Measurements from ENCODE around the gene NLGN1. TPM values are rescaled to one million over a fixed set of nuclear protein-coding genes. Genes with fewer than 3 reads are reported as not detected.

Gene NLGN1
- total RNA-seq, 1 donor from 2014 or later = 20.4 TPM

DNA sequence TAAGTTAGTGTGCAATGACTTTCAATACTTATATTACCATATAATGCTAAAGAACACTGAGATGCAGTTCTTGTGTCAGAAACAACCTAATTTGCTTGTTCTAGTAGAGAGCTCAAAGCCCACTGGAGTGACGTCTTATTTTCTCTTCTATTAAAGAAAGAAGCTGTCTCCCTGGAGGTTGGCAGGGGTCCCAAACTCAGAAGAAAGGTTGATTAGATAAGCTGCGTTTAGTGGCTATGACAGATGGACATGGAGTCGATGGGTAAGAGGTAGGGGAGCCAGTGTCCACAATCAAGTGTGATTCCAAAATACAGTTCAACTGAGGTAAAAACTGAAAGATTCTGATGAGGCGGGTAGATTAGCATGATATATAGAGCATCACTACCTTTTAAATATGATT lies 363.6 kb downstream of the NLGN1 start:
- no peak for DNase-seq (ENCODE audit: low read depth)

DNA sequence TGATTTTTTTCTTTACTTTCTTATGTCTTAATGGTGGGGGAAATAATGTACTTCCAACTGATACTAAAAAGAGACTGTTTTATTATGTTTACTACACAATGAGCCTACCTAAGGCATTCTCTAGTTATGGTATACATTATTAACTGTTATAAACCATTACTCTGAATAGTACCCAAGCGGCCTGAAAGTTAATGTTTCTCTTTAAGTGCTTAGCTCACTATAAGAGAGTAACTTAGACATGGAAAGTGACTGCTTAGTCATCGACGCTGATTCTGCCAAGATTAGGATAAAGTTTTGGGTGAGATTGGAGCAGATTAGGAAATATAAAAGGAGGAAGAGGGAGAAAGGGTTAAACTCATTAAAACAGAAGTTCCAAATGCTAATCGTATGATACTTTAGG lies 365.0 kb downstream of the NLGN1 start:
- DNase-seq (ENCODE audit: low read depth) = peak; percentile 31

DNA sequence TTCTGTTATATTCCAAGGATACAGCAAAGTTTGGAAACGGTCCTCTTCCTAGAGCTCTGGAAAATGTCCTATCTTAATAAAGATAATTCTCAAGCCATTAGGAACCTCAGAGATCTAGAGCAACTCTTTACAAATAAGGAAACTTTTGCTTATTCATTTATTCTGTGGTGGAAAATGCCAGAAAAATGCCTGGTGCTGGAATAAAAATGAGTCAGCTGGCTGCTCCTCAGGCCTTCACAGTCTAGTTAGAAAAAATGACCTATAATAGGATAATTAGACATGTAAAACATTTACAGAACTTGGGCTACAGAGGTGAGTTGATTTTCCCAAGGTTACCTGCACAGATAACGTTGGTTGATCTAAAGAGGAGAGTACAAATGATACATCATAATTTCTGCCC lies 372.5 kb downstream of the NLGN1 start:
- peak; percentile 51 for DNase-seq (ENCODE audit: low read depth)

DNA sequence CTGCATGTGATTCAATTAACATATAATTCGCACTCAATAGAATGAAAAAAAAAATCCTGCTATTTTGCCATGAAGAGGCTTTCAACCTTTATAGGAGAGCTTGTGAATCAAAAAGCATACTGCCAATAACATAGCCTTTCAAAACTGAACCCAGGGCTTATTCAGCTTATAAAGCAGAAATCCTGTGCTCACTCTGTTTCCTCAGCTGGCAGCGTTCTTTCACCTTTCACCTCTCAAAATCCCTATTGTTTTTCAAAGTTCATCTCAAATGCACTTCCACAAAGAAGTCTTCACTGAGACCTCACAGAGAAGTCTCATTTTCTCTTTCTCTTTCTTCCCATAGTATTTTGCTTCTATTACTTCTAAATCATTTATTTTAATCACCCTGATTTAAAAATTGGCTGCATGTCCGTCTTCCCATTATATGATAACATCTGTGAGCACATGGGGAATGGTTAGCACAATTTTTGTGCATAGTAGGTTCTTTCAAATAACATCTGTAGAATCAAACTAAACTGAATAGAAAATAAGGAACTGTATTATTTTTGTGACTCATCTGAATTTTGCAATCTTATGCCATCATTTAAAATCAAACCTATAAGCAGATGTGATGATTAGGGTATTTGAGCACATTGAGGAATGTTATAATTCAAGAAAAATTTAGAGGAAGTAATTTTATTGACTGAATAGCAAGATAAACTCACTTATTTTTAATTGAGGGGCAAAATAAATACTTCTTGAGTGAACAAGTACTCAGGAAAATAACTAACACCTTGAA lies 373.4 kb downstream of the NLGN1 start:
- no peak for DNase-seq (ENCODE audit: low read depth)

DNA sequence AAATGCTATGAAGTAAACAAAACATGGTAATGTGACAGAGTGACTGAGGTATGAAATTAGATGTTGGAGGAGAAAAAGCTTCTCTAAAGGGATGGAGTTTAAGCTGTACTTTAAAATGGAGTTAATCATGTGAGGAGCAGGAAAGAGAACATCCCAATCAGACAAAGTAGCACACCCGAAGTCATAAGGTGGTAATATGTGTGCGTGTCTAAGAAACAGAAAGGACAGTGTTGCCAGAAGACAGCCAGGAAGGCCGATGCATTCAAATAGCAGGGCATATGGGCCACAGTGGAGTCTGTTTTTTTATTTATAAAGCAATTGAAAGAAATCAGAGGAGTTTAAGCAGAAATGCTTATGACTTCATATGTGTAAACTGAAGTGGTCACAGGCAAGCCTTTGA lies 376.3 kb downstream of the NLGN1 start:
- DNase-seq (ENCODE audit: low read depth) = no peak

DNA sequence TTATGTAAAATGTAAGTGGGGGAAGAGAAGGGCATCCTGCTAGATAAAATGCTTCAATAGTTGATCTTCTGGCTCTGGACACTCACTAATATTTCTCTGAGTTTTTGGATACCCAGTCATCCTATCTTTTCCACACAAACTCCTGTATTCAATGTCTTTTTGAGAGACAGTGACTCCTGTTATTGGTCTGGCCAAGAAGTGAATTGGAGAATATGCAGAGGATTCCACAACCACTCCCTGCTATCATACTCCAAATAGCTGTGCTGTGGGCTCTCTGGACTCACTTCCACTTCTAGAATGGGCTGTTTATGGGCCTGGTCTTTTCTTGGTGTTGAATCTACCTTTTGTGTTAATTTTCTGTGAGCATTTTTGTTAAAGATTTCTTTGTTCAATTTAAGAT lies 376.8 kb downstream of the NLGN1 start:
- DNase-seq (ENCODE audit: low read depth) = no peak

DNA sequence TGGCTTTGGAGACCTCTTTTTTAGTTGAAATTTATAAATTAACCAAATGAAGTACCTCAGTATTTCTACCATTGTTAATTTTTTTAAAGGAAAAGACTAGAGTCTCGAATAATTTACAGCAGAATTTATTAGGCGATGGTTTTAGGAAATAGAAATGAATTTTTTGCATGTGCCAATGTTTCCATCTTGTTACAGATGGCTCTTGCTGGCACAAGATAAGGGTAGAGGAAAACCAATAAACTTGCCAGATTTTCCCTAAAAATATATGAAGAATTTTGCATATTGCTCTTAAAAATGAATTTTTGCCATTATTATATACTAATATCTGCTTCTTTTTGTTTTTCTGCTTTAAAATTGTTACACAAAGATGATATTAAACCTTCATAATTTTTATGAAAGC lies 380.7 kb downstream of the NLGN1 start:
- DNase-seq (ENCODE audit: low read depth) = no peak

DNA sequence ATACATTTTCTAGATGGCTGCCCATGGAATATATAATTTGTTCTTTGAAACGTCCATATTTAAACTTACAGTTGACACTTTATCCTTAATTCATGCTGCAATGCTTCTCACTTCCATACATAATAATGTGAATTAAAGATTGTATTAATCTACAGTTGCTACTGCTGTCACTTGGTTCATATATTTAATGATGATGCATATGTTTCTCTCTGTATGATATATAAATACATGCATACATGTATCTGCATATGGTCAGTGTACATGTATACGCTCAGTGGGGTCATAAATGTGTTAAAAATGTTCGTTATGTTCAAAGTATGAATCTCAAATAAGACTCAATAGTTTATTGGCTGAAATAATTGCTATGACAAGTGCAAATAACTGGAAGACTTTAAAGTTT lies 382.5 kb downstream of the NLGN1 start:
- DNase-seq (ENCODE audit: low read depth) = no peak

DNA sequence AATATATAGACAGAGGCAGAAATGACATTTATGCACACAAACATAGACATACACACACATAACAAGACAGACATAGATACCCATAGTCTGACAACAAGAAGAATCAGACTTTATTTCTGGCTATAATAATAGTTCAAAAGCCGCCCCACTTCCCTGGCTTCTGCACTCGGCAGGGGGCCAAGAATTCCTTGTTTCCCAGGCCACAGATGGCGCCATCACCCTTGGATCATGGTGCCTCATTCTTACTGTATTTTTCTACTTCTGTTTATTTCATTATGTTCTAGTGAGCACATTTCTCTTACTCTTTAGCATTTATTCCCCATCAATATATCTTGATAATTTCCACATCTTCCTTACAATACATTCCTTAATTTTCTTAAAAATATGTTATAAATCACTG lies 387.5 kb downstream of the NLGN1 start:
- no peak for DNase-seq (ENCODE audit: low read depth)

DNA sequence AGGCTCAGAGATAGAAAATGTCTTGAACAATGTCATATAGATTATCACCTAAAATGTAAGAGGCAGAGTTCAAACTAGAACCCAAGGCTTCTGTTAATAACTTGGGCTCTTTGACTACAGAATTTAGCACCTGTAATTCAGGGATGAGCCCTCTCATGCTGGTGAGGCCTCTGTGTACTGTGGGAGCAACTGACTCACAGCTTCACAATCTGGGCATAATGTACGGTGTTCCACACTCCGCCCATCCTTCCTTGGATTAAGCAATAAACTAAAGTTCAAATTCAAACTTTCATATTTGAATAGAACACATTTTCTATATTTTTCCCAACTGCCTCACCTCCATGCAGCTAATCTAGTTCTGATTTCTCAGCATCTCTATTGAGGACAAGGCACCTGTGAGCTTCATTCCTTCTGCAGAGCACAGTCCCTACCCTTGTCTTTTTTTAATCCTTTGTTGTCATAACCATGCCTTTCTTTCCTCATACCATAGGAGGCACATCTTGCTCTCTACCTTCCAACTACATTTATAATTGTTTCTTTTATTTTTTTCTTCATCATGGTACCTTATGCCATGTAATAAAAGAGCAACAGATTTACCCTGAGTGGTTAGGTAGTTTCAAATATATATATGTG lies 392.1 kb downstream of the NLGN1 start:
- DNase-seq (ENCODE audit: low read depth) = peak; percentile 27

DNA sequence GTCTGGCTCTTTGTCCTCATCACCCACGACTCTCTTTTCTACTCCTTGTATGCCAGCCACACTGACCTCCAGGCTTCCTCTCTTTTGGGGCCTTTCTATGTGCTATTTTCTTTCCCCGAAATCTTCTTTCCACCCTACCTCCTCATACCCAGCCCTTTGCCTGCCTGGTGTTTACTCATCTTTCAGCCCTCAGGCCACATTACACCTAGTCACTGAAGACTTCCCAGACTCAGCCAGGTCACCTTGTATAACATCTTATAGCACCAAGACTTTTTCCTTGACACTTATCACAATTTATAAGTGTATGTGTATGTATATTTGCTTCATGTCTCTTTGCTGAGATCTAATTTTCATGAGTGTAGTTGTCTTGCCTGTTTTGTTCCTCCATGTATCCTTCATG lies 396.4 kb downstream of the NLGN1 start:
- no peak for DNase-seq (ENCODE audit: low read depth)

DNA sequence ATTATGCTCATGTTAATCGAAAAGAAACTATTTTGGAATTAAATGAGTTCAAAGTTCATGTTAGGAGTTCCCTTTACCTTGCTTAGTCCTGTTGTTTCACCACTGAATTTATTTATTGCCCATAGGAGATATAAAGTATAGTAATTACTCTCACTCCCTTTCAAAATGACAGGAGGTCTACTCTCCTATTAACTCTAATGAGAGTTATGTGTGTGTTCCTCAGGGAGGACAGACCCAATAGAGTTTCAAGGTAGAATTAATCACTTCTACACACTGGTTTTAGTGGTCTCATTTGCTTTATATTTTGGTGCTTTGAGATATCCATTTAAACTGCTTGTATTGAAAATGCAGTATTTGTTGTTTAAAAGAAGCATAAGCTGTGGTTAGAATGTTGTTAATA lies 398.9 kb downstream of the NLGN1 start:
- DNase-seq (ENCODE audit: low read depth) = no peak

DNA sequence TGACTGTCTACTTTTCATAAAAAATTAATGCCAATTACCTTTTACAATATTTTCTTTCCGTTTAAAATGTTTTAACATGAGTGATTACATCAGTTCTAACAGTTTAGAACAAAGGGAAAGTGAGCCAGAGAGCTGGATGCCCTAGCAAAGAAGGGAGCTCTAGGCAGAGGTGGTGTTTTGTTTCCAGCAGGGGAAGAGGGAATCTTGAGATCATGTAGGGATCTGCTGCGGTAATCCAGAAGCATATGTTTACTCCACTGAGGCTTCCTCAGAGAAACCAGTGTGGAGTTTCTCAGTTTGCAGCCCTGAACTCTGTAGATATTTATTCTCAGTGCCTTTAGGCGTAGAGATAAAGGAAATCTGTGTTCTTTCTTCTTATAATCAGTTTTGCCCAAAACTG lies 399.3 kb downstream of the NLGN1 start:
- DNase-seq (ENCODE audit: low read depth) = no peak

DNA sequence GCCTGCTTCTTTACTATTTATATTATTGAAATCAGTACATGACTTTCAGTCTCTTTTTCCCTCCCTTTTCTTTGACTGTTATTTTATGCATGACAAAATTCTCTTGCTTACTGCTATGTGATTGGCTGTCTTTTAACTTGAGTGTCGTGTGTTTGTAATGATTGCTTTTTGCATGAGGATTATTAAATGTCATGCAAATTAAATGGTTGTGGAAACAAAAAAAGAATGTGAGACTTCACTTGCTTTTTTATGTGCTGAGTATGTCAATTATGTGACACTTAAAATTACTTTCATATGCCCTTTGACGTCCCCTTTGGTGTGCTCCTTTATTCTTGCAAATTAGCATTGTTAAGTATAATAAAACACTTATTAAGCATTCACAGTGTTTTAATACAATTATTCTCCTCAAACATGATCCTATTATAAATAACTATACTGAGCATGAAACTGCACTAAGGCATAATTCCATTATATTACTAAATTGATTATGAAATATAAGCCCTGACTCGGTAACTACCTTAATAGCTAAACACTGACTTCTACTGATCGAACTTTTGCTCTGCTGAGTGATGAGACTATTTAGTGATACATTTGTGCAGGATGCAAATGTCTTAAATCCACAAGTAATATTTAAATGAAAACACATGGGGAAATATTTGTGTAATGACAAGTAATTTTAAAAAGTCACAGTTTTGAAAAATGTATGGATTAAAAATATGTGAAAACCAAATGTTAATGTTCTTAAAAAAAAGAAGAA lies 401.7 kb downstream of the NLGN1 start:
- no peak for DNase-seq (ENCODE audit: low read depth)

DNA sequence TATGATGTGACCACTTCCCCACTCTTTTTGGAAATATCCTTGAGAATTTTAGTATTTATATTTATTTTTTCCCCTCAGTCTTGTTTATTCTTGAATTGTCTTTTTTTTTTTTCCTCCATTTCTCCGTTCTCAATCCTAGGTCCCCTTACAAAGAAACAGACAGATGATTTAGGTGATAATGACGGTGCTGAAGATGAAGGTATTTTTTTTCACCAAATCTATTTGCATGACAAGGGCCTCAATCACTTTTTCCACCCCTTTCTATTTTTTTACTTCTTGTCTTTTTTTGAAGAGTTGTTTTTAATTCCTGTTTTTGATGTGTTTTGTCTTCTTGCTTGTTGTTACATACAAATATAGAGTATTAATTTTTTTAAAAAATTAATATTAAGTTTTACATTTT lies 402.6 kb downstream of the NLGN1 start:
- no peak for DNase-seq (ENCODE audit: low read depth)

DNA sequence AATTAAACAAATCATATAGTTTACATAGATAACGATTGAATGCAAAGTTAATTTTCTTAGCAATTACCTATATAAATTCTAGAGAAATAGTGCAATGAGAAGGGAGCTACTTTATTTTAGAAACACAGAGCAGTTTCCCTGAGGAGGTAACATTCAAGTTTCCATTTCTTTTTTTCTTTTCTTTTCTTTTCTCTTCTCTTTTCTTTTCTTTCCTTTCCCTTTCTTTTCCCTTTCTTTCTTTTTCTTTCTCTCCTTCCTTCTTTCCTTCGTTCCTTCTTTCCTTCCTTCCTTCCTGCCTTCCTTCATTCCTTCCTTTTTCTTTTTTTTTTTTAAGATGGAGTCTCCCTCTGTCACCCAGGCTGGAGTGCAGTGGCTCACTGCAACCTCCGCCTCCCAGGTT lies 417.3 kb downstream of the NLGN1 start:
- no peak for DNase-seq (ENCODE audit: low read depth)

DNA sequence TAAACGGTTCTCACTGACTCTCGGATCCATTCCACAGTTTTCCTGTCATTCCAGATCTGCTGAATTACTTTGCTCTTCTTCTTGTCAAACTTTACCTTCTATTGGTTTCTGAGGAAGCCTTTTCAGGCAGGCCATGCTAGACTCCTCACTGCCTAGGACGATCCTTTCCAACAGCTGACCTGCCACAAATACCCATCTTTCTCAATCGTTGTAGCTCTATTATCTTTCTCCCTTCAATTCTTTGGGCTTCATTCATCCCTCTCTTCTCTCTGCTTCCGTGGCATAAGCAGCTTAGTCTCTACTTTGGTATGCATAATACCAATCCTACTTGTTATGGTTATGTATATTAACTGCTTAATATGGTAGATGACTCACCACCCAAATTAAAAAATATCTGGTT lies 421.8 kb downstream of the NLGN1 start:
- no peak for DNase-seq (ENCODE audit: low read depth)

DNA sequence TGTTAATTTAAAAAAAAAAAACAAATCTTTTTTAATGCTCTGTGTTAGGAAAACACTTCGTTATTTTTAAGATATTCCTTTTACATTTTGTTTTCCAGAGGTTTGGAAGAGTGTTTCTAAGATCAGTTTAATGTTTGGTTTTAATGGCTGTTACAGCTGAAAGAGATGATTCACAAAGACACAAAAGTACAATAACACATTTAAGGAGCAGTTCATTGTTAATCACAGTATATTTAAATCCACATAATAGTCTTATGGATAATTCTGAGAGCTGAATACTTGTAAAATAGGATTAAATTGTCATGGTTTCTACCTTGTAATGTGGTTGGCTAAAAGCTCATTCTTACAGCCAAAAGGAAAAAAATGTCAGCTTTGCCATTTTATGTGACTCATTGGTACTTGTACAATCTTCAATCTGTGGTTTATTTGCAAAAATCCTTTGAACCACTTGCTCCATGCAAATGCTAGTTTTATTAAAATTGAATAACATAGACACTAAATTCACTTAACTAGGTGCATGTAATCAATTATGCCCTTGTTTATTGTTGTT lies 426.4 kb downstream of the NLGN1 start:
- DNase-seq (ENCODE audit: low read depth) = peak; percentile 30

DNA sequence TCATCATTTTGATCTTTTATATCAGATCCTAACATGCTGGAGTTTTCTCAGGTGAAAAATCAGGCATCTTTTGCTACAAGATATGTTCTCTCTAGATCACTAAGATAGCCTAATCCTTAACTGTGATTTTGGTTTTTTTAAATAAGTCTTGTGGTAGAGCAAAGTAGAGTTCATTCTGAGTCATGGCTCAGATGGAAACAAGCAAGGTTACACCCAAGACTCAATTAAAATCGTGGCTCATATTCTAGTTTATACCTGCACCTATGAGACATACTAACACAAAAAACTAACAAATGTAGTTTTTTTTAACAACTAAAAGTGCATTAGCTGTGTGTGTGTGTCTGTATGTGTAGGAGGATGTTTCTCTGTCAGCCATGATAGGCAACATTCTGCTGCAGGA lies 428.2 kb downstream of the NLGN1 start:
- DNase-seq (ENCODE audit: low read depth) = peak; percentile 35

DNA sequence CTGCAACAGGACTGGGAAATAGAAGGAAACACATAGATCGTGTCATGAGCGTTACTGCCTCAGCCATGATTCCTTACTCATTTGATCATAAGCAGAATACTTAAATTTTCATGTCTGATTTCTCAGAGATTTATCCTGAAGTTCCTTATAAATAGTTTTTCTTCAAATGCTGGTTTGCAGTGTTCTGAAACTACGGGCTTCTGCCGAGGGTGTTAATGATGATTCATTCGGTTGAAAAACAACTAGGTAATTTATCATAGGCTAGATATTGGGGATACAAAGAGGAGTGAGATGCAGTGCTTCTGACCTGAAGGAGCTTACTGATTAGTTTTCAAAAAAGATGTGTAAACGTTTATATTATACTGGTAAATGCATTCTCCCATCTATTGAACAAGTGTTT lies 428.9 kb downstream of the NLGN1 start:
- no peak for DNase-seq (ENCODE audit: low read depth)

DNA sequence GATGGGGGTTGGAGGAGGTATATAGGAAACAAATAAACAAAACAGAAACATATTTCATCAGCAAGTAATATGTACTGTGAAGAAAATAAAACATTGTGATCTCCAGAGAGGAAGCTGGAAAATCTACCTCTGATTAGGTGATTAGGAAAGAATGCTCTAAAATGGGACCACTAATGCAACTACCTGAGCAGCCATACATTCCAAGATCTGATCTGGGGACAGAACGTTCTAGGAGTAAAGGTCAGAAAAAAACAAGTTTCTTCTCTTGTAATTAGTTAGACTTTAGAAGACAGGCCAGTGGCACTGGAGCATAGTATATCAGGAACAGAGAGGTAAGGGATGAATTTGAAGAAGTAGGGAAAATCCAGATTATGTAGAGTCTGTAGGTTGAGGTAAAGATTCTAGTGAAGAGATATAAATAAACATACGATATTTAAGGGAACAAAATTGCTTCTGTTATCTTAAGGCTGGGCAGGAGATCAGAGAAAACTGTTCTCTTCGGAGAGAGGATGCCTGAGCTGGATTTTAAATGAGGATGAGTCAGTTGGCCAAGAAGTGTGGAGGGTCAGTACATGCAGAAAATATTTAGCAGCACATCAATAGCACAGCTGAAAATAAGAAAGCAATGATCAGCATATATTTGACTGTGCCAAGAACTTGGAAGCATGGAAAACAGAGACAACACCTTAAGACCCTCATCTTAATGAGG lies 429.5 kb downstream of the NLGN1 start:
- no peak for DNase-seq (ENCODE audit: low read depth)

DNA sequence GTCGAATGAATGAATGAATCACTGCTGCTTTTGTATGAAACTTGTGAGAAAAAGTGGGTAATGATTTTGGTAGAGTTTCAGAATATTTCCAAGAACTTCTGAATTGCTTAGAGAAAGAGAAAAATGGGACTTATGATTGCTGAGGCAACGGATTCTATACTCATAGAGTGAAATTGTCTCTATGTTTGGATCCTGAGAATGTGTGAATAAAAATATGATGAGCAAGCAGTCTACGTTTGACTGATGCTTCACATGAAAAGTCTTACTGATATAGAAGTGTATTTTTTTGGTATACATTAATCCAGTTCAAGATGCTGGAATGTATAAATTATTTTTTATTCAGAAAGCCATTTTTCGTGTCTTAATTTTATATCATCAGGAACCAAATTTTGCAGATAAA lies 441.1 kb downstream of the NLGN1 start:
- no peak for DNase-seq (ENCODE audit: low read depth)
